IPS-18a (cell line): ENCODE results near the gene PROP1.
"Not testable (repeated sequence)": the region's sequence is repeated elsewhere in the genome, so short reads cannot be mapped to it uniquely, and the experiment has no call there.

ENCODE experiments used
- H3K27ac ChIP-seq: one replicate; pipeline ENCODE4 v1.5.1; 2013; ENCODE audit warnings: low read length
- H3K27me3 ChIP-seq: one replicate; pipeline ENCODE4 v1.6.1; 2013; ENCODE audit warnings: mild to moderate bottlenecking, low read length; ENCODE audit not compliant: control insufficient read depth, insufficient read depth
- H3K36me3 ChIP-seq: one replicate; pipeline ENCODE4 v1.6.1; 2013; ENCODE audit warnings: low read depth, low read length; ENCODE audit not compliant: control insufficient read depth
- H3K4me1 ChIP-seq: one replicate; pipeline ENCODE4 v1.6.1; 2013; ENCODE audit warnings: low read depth, low read length; ENCODE audit not compliant: control insufficient read depth
- H3K4me3 ChIP-seq: one replicate; pipeline ENCODE4 v1.5.1; 2013; ENCODE audit warnings: low read length
- H3K9ac ChIP-seq: one replicate; pipeline ENCODE4 v1.6.1; 2013; ENCODE audit warnings: mild to moderate bottlenecking, low read length, moderate library complexity
- H3K9me3 ChIP-seq: one replicate; pipeline ENCODE4 v1.6.1; 2013; ENCODE audit warnings: low read depth, low read length; ENCODE audit not compliant: control insufficient read depth

Gene PROP1

DNA sequence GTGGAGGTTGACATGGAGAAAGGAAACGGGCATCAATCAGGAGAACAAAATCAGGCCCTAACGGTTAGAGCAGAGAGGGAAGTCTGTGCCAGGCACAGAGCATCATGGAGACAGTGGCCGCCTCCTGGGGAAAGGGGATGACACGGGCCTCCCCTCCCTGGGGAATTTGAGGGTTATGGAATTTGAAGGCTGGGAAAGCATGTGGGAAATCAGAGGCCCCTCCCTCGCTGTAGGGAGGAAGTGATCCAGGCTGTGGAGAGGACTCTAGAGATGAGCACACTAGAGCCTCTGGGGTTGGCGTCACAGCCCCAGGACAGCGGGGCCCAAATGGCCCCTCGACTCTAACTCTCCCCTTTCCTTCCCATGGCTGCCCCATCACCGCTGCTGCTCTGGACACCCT lies 36.7 kb downstream of the PROP1 start:
- Histone ChIP-seq H3K36me3 (no peaks in the 10 kb centered on the region), H3K4me1 (peaks cover 15% of the 10 kb centered on the region), H3K27me3 (no peaks in the 10 kb centered on the region), H3K27ac (no peak overlapping the region), H3K9ac (no peak overlapping the region), H3K9me3 (no peaks in the 10 kb centered on the region), H3K4me3 (no peak overlapping the region)

DNA sequence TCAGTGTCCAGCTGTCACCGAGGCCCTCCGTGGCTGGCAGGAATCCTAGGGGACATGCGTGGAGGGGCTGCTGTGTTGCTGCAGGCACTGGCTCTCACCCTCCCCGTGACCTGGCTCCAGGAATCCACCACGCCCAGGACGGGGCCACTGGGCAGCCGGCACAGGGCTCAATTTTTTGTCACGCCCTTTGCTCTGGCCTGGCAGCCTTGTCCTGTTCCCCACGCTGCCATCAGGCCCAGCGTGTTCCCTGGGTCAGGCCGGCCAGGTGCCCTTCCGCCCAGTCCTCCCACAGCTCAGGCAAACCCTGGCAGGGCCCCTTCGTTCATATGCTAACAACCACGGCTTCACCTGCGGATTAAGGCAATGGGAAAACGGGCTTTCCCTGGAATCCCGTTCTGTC lies 37.3 kb downstream of the PROP1 start:
- H3K4me3 ChIP-seq: no peak overlapping the region
- H3K9ac ChIP-seq: no peak overlapping the region
- no peak overlapping the region for H3K27ac ChIP-seq
- H3K9me3 ChIP-seq: no peaks in the 10 kb centered on the region
- no peaks in the 10 kb centered on the region for H3K36me3 ChIP-seq
- H3K4me1 ChIP-seq: peaks cover 15% of the 10 kb centered on the region
- no peaks in the 10 kb centered on the region for H3K27me3 ChIP-seq

DNA sequence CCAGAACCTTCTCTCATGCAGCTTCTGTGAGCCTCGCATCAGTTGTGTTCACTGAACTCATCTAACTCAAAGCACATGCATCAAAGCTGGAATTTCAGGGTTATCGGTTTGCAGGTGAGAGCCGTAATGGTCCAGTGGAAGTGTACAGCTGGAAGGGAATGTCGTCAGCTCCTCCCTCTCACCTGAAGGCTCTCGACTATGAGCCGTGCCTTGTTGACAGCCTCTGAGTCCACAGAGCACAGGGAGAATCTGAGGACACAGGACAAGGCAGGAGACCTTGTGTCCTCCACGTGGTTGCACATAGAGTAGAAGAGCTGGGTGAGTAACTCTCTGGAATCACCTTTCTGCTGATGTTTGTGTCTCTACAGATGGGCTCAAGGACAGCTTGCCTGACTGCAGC lies 38.8 kb downstream of the PROP1 start:
- no peaks in the 10 kb centered on the region for H3K36me3 ChIP-seq
- H3K27me3 ChIP-seq: no peaks in the 10 kb centered on the region
- H3K9ac ChIP-seq: no peak overlapping the region
- no peaks in the 10 kb centered on the region for H3K9me3 ChIP-seq
- H3K4me1 ChIP-seq: peaks cover 15% of the 10 kb centered on the region
- no peak overlapping the region for H3K4me3 ChIP-seq
- H3K27ac ChIP-seq: no peak overlapping the region

DNA sequence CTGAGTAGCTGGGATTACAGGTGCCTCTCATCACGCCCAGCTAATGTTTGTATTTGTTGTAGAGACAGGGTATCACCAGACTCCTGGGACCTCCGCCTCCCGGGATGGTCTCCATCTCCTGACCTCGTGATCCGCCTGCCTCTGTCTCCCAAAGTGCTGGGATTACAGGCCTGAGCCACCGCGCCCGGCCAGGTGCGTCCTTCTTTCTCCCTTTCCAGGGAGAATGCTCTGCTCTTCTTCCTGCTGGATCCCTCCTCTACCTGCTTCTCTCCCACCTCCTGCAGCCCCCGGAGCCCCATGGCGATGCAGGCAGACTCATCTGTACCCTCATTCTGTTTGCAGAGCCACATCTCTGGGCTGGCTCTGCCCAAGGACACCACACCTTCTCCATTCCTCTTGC lies 42.9 kb downstream of the PROP1 start:
- not testable (repeated sequence) for H3K36me3 ChIP-seq, H3K27ac ChIP-seq, H3K4me1 ChIP-seq, H3K27me3 ChIP-seq, H3K9me3 ChIP-seq, H3K9ac ChIP-seq, H3K4me3 ChIP-seq

DNA sequence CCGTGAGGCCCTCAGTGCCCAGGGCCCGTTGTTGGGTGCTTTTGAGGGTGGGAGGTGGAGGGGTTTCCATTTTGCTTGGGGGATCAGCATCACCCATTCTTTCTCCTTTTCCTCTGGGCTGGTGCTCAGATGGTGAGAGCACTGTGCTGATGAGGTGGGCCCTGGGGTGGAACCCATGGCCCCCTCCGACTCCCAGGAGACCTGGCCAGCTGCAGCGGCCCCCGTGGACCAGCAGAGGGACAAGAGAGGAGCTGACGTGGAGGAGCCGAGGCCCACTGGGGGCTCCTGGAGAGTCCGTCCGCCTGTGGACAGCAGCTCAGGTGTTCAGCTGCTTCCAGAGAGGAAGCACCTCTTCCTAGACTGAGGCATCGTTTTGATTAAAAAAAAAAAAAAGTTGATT lies 46.4 kb downstream of the PROP1 start:
- H3K9ac ChIP-seq, H3K27me3 ChIP-seq, H3K9me3 ChIP-seq, H3K36me3 ChIP-seq, H3K27ac ChIP-seq, H3K4me1 ChIP-seq, H3K4me3 ChIP-seq: not testable (repeated sequence)

DNA sequence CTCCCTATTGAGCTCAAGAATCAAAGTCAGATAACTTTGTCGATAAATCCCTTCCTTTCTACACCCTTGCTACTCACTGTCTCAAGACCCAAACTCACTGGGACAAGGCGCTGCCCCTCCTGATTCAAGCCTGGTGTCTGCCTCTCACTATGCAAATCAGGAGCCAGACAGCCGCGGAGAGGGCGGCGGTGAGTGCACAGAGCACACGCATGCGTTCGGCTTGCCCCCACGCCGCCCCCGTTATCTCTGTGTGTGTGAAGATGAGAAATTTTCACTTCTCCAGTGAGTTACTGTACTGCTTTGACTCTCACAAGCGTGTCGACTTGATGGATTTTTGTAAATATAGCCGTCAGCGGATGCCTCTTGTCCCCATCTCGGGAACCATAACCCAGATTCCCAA lies 47.0 kb downstream of the PROP1 start:
- not testable (repeated sequence) for H3K9me3 ChIP-seq, H3K4me3 ChIP-seq, H3K4me1 ChIP-seq

DNA sequence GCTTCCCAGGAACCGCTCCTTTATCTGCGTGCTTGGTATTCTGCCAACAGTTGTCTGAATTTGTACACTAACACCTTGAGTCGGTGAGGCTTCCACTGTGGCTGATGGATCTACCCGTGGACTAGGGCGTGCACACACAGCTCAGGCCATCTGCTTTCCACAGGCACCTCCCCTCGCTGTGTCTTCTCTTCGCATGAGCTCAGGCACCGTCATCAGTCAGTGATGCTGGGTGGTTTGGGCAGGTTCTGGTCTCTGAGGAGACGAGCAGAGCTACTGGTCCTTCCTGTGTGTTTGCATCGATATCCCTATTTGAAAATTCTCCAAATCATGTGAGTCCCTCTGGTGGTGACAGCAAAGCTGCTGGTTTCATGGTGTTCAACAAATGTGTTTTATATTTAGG lies 48.1 kb downstream of the PROP1 start:
- H3K4me1 ChIP-seq, H3K27ac ChIP-seq: not testable (repeated sequence)

More for the DNA sequence above, 47.0 kb downstream of the PROP1 start:
- not testable (repeated sequence) for H3K36me3 ChIP-seq, H3K9ac ChIP-seq, H3K27ac ChIP-seq, H3K27me3 ChIP-seq

DNA sequence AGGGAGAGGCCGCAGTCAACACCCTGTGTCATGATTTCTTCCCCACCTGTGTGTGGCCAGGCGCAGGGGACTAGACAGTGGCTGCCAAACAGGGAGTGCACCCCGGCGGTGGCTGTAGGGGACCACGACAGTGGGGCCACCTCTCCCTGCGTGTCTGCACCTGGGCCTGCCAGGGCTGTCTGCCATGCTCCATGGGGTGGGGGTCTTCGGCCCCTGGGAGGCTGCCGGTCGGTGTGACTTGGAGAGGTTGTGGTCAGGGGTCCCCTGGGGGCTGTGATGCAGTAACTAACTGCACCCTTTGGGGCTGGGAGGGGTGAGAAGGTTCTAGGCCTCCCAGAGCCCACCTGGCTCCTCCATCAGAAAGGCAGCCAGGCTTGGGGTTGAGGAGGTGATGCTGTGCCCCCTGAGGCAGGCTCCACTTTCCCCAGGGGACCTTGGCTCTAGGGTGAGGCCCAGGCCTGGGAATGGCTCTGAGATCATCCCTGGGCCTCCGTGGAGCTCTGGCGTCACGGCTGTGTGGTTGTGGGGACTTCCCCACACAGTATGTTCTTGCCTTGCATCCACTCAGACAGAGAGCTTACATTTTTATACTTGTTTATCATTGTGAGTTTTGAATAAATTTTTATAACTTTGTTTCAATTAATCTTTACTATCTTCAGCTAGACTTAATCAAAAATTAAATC lies 50.3 kb downstream of the PROP1 start:
- H3K36me3 ChIP-seq, H3K4me3 ChIP-seq: not testable (repeated sequence)

More for the DNA sequence above, 48.1 kb downstream of the PROP1 start:
- not testable (repeated sequence) for H3K36me3 ChIP-seq, H3K9ac ChIP-seq, H3K27me3 ChIP-seq, H3K4me3 ChIP-seq, H3K9me3 ChIP-seq

DNA sequence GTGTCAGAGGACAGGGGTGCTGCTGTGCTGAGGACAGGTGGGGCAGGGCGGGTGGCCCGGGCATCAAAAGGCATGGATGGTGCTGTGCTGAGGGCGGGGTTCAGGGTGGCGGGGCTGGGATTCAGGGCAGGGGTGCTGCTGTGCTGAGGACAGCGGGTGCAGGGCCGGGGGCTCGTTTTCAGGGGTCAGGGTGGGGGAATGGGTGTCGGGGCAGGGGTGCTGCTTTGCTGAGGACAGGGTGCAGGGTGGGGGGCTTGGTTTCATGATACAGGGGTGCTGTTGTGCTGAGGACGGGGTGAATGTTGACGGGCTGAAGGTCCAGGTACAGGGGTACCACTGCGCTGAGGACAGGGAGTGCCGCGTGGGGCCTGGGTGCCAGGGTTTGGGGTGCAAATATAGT lies 50.9 kb downstream of the PROP1 start:
- not testable (repeated sequence) for H3K4me1 ChIP-seq, H3K9ac ChIP-seq, H3K9me3 ChIP-seq, H3K27me3 ChIP-seq, H3K4me3 ChIP-seq, H3K36me3 ChIP-seq, H3K27ac ChIP-seq

More for the DNA sequence above, 50.3 kb downstream of the PROP1 start:
- H3K4me1 ChIP-seq, H3K27me3 ChIP-seq, H3K27ac ChIP-seq, H3K9ac ChIP-seq, H3K9me3 ChIP-seq: not testable (repeated sequence)

DNA sequence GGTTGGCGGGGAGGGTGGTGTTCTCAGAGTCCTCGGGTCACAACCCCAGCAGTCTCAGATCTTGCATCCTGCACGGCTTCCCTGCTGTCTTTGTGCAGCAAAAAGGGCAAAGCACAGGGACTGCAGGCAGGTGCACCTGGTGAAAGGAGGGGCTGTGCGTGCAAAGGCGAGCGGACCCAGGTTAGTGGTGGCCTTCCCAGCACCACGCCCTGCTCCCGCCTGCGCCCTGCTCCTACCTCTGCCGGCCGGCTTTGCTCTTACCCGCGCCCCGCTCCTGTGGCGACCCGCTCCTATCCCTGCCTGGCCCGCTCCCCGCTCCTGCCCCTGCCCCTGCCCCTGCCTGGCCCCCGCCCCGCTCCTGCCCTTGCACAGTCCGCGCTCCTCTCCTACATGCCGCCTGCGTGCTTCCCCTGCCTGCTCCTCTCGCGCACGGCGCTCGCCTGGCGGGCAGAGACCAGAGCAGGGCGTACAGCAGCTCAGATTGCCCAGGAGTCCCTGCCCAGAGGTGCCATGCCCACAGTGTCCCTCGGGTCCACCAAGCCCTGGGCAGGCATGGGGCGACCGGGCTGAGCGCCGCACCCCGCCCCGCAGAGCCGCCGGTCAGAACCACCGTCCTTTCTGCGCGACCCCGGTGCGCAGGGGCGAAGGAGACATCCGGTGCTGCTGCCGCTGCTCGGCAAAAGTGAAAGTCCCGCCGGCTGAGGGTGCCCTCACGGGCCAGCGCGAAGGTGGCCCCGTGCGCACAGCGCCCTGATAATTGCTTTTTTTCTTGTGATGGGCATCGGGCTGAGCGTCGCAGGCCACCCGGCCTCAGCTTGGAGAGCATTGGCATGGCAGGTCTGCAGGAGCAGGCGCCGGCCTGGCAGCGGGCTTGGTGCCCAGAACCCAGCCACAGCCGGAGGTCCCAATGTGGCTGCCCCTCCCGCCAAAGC lies 52.0 kb downstream of the PROP1 start:
- H3K4me3 ChIP-seq, H3K27me3 ChIP-seq, H3K9me3 ChIP-seq, H3K4me1 ChIP-seq, H3K9ac ChIP-seq, H3K36me3 ChIP-seq, H3K27ac ChIP-seq: not testable (repeated sequence)

DNA sequence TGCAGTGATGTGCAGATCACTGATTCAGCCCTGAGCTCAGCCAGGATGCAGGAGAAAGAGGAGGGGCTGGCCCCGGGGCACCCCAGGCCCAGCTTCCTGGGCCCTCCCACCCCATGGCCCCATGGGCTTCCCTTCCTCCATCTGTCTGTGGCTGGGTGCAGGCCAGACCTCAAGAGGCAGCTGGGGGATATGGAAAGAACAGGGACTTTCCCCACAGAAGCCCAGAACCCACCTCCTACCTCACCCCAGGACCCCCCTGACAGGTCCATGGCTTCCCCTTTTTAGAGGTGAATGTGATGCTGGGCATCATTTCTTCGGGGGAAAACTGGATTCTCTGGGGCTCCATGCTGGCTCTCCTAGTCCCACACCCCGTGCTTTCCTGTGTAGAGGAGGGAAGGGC lies 53.1 kb downstream of the PROP1 start:
- not testable (repeated sequence) for H3K9ac ChIP-seq, H3K27ac ChIP-seq, H3K36me3 ChIP-seq, H3K4me1 ChIP-seq, H3K27me3 ChIP-seq, H3K4me3 ChIP-seq, H3K9me3 ChIP-seq
